ENCODE measurements around the gene SESN2.
"Not testable (repeated sequence)": the region's sequence is repeated elsewhere in the genome, so short reads cannot be mapped to it uniquely, and the experiment has no call there.

The SESN2 gene

DNA sequence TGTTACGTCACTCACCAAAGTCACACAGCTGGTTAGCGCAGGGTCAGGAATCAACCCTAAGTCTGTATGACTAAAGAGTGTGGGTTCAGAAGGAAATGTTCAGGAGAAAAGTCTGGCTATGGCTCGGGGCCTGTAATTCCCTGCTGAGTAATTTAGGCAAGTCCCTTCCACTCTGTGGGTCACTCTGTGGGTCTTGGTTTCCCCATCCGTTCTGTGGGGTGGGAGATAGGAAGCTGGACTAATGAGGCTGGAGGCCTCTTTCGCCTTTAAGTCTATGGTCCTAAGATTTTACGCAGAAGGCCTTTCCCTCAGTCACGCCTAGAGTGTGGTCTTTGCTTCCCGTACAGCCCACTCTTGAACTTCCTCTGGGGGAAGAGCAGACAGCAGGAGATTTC, 55.2 kb downstream of the SESN2 start:
- H3K4me3 ChIP-seq (ENCODE audit: low read length): no peak overlapping the region
- no peak for TF ChIP-seq ZNF274 (IDR thresholded peaks at IDR 0.05; ENCODE audit: low read depth, low read length)

DNA sequence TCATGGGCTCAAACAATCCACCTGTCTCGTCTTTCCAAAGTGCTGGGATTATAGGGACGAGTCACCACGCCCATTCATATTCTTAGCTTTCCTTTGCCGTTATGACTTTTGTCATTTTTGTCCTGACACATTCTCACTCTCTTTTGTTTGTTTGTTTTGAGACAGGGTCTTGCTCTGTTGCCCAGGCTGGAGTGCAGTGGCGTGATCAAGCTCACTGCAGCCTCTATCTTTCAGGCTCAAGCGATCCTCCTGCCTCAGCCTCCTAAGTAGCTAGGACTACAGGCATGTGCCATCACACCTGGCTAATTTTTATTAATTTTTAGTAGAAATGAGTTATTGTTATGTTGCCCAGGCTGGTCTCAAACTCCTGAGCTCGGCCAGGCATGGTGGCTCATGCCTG, 57.7 kb downstream of the SESN2 start:
- H3K4me3 ChIP-seq (ENCODE audit: low read length): no peak overlapping the region
- no peak for TF ChIP-seq ZNF274 (IDR thresholded peaks at IDR 0.05; ENCODE audit: low read depth, low read length)

DNA sequence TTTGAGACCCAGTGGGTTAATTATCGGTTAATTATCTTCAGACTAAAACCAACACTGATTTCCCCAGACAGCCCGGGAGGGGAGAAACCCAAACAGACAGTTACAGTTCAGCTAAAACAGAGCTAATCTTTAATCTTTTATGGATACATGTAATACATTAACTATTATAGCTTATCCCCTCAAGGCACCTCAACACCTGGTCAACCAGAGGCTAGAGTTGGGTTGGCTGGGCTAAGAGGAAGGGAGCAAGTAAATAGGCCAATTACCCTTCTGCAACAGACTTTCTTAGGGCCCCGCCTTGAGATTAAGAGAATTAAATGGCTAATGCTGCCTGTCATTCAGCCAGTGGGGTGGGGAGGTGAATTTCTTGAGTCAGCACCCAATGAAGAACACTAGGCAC, 62.9 kb downstream of the SESN2 start:
- no peak for TF ChIP-seq ZNF274 (IDR thresholded peaks at IDR 0.05; ENCODE audit: low read depth, low read length)
- no peak overlapping the region for H3K4me3 ChIP-seq (ENCODE audit: low read length)

DNA sequence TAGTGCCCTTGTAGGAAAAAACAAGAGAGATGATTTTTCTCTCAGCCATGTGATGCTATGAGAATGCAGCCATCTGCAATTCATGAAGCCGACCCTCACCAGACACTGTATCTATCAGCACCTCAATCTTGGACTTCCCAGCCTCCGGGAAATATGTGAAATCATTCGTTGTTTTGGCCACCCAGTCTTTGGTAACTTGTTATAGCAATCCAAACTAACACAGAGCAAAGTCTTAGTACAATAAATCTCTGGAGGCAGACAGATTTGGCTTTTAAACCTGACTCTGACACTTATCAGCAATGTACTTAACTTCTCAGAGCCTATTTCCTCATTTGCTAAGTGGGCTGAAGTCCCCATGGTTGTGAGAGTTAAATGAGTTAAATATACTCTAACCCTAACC, 64.4 kb downstream of the SESN2 start:
- no peak overlapping the region for H3K4me3 ChIP-seq (ENCODE audit: low read length)
- no peak for TF ChIP-seq ZNF274 (IDR thresholded peaks at IDR 0.05; ENCODE audit: low read depth, low read length)

DNA sequence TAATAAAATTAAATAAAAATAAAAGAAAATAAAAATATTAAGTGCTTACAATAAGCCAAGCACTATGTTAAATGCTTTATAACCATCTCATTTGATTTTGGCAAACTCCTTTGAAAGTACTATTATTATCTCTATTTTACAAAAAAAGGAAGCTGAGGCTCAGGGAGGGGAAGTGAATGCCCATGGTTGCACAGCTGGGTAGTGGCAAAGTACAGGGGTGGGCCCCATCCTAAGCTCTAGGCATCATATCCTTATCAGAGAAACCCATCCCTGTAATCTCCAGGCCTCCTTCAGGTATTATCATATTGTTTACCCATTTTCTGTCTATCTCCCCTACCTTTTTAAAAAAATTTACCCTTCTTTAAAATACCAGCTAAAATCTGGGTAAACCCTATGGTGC, 67.2 kb downstream of the SESN2 start:
- H3K4me3 ChIP-seq (ENCODE audit: low read length): no peak overlapping the region
- no peak for TF ChIP-seq ZNF274 (IDR thresholded peaks at IDR 0.05; ENCODE audit: low read depth, low read length)

DNA sequence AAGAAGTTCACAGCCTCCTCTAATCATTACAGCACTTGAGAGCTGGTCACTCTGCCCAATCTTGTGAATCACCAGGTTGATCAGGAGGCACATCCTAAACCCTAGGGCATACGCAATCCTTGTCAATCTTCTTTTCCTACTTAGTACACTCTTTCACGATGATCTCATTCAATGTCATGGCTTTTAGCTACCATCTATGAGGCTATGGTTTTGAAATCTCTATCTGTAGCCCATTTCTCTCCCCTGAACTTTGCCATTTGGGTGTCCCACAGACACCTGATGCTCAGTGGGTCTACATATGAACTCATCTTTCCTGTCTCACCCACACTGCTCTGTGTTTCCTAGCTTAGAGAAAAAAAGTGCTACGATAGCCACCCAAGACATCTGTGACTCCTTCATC, 67.7 kb downstream of the SESN2 start:
- H3K4me3 ChIP-seq (ENCODE audit: low read length): no peak overlapping the region; the same call in 1 of the 2 replicates
- TF ChIP-seq ZNF274 (IDR thresholded peaks at IDR 0.05; ENCODE audit: low read depth, low read length): no peak

DNA sequence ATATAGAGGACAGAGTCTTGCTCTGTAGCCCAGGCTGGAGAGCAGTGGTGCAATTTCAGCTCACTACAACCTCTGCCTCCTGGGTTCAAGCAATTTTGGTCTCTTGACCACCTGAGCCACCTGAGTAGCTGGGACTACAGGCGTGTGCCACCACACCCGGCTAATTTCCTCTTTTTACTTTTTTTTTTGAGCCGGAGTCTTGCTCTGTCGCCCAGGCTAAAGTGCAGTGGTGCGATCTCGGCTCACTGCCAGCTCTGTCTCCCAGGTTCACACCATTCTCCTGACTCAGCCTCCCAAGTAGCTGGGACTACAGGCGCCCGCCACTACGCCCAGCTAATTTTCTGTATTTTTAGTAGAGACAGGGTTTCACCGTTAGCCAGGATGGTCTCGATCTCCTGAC, 68.1 kb downstream of the SESN2 start:
- H3K4me3 ChIP-seq (ENCODE audit: low read length): not testable (repeated sequence)

DNA sequence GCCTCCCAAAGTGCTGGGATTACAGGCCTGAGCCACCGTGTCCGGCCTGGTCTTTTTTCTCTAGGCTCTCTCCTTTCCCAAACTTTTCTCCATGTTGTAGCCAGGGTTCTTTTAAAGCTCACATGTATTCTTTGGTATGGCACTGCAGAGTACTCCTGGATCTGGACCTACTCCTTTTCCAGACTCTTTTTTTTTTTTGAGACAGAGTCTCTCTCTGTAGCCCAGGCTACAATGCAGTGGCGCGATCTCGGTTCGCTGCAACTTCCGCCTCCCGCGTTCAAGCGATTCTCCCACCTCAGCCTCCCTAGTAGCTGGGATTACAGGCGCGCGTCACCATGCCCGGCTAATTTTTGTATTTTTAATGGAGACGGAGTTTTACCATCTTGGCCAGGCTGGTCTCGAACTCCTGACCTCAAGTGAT, 68.9 kb downstream of the SESN2 start:
- H3K4me3 ChIP-seq (ENCODE audit: low read length): peak overlapping the region; percentile 87
- TF ChIP-seq ZNF274 (IDR thresholded peaks at IDR 0.05; ENCODE audit: low read depth, low read length): no peak

DNA sequence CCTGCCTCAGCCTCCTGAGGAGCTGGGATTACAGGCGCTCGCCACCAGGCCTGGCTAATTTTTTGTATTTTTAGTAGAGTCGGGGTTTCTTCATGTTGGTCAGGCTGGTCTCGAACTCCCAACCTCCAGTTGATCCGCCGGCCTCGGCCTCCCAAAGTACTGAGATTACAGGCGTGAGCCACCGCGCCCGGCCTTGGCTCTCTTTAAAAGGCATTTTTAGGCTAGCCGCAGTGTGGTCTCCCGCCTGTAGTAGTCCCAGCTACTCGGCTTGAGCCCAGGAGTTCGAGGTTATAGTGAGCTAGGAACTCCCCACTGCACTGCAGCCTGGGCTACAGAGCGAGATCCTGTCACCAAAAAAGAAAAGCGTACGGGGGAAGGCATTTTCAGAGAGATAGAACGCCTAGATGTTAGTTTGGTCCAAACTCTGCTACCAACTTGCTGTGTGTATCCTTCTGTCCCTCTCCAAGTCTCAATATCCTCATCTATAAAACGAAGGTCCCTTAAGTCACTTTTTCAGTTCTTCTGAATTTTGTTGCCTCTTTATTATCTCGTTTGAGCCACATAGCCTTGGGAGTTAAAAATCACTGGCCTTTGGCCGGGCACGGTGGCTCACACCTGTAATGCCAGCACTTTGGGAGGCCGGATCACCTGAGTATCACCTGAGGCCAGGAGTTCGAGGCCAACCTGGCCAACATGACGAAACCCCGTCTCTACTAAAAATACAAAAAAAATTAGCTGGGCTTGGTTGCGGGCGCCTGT, 70.3 kb downstream of the SESN2 start:
- peak overlapping the region; percentile 87 for H3K4me3 ChIP-seq (ENCODE audit: low read length)
- TF ChIP-seq ZNF274 (IDR thresholded peaks at IDR 0.05; ENCODE audit: low read depth, low read length): no peak

Data from GM08714 (cell line).